HG03520 (cell line): Measurements from ENCODE around the gene MGAT5.

Experiments
- ATAC-seq: cut with Tn5 transposase; IDR thresholded peaks from one replicate; pipeline ENCODE4 v1.9.1; 2021; ENCODE audit warnings: mild to moderate bottlenecking, moderate library complexity; ENCODE audit not compliant: unreplicated experiment

Gene MGAT5, protein sequence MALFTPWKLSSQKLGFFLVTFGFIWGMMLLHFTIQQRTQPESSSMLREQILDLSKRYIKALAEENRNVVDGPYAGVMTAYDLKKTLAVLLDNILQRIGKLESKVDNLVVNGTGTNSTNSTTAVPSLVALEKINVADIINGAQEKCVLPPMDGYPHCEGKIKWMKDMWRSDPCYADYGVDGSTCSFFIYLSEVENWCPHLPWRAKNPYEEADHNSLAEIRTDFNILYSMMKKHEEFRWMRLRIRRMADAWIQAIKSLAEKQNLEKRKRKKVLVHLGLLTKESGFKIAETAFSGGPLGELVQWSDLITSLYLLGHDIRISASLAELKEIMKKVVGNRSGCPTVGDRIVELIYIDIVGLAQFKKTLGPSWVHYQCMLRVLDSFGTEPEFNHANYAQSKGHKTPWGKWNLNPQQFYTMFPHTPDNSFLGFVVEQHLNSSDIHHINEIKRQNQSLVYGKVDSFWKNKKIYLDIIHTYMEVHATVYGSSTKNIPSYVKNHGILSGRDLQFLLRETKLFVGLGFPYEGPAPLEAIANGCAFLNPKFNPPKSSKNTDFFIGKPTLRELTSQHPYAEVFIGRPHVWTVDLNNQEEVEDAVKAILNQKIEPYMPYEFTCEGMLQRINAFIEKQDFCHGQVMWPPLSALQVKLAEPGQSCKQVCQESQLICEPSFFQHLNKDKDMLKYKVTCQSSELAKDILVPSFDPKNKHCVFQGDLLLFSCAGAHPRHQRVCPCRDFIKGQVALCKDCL

GRCh38 chr2:134253804-134254203, at the start of gene MGAT5:
TSS of gene MGAT5 (plus strand) at chr2:134254072. CDS start at chr2:134254404, 332 bp downstream.
- peak; percentile 12 for ATAC-seq

GRCh38 chr2:134205087-134205486, 48.8 kb upstream of the MGAT5 start:
- ATAC-seq = no peak

DNA sequence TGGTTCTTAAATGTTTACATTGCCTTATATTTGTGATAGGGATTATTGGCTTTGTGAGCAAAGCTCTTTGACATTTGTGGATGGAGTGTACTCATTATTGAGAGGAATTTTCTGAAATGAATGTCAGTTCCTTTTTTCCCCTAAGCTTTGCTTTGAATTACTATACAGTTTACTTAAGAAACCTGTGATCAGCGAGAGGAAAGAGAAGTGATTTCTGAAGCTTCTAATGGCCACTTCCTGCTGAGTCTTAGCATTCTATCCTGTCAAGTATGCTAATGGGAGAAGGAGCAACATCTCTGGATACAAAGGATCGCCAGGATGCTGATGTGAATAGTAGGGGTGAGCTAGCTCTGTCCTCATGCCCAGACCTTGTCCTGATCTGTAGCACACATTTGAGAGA, 47.8 kb upstream of the MGAT5 start:
- no peak for ATAC-seq

GRCh38 chr2:134206573-134206972, 47.3 kb upstream of the MGAT5 start:
- ATAC-seq = no peak

DNA sequence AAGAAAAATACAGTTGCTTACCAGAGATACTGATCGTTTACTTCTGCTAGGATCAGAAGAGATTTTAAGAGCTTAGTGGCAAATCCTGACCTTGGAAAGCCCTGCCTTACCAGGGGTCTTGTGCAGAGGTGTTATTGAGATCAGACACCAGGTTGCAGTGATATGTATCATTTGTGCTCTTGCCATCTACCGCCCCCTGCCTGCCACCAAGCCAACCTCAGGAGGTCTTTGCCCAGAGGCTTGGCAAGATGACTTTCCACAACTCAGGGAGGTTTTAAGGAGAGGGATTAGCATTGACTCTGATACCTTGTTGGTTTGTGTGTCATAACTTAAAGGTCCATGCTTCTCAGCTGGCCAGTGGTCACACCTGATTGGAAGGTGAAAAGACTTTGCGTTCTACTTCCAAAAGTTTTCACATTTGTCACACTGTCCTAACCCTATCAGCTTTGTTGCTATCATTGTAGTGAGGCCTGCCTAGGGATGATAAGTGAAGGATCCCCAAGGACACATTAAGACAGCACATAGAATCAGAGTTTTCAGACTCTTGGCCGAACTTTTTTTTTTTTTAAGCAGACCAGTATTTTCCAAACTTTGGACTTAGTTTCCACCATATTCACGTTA, 46.2 kb upstream of the MGAT5 start:
- ATAC-seq = peak; percentile 82

DNA sequence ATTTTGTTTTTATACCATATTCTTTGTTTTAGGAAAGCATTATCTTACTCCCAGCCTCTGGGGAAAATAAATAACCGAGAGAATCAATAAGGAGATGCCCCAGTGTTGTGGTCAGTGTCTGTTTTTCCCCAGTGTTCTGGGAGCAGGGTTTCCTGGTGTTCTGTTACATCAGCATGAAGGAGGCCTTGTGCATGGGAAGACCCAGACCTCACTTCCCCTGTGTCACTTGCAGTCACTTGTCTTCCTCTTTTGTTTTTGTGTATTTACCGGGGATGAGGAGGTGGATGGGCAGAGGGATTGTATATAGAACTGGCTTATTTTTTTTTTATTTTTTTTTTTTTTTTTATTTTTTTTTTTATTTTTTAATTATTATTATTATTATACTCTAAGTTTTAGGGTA, 45.0 kb upstream of the MGAT5 start:
- no peak for ATAC-seq

GRCh38 chr2:134212746-134213145, 41.1 kb upstream of the MGAT5 start:
- no peak for ATAC-seq

- ATAC-seq = no peak
These were observed 37.6 kb upstream of the MGAT5 start for GRCh38 chr2:134216152-134216829.

GRCh38 chr2:134217351-134217750, 36.5 kb upstream of the MGAT5 start:
- no peak for ATAC-seq

- ATAC-seq = peak; percentile 85
These were observed 35.9 kb upstream of the MGAT5 start for GRCh38 chr2:134217924-134218323.

DNA sequence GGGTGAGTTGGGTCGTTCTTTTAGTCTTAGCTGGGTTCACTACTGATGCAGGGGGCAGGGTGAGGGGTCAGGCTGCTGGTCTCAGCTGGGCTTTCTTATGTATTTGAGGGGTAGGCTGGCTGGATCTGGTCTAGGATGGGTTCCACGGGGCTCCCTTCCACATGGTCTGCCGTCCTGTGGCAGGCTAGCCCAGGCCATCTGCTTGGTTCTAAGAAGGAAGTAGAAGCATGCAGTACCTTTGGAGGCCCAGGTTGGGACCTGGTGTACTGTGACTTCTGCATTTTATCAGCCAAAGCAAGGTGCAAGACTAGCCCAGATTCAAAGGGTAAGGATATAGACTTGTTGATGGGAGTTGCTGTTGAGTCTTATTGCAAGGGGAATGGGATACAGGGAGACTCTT, 35.5 kb upstream of the MGAT5 start:
- ATAC-seq = peak; percentile 33

- ATAC-seq = no peak
These were observed 34.8 kb upstream of the MGAT5 start for GRCh38 chr2:134218930-134219658.

DNA sequence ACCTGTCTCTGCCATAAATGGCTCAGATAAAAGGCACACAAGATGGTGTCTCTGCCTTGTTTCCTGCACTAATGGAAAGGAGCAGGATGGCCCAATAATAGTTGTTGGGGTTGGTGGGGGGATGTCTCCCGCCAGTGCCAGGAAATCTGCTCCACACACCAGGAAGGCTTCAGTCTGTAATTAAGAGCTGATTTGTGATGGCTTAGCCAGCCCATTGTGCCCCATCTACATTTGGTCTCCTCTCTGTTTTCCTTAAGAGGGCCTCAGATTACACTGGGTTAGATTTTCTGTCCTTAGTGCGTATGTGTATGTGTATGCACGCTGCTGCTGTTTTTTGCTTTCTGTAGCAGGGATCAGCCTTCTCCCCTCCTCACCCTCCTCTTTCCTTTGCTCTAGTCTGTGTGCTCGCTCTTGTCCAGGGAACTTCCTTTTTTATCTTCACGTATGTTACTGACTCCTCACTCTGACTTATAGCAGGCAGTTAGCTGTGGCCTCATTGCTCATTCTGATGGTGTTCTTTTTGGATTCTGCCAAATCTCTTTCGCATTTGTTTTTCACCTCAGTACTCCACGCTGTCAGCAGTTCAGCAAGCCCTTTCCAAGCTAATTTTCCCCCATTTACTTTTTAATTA, 33.4 kb upstream of the MGAT5 start:
- no peak for ATAC-seq

DNA sequence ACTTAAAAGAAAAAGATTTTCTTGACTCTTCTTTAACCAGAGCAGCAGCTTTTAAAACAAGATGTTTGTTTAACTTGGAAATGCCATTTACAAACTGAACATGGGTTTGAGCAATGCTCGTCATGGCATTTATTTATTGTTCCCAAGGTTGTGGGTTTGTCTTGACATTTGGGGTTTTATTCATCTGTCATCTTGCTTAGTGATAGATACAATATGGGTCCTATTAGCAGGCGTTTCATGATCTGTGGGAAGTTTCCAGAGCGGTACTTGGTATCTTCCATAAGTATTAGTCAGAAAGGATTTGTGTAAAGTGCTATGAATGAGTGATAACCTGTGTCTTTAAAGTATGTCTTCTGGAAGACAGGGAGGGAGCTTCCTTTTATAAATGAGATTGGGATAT, 29.9 kb upstream of the MGAT5 start:
- no peak for ATAC-seq

DNA sequence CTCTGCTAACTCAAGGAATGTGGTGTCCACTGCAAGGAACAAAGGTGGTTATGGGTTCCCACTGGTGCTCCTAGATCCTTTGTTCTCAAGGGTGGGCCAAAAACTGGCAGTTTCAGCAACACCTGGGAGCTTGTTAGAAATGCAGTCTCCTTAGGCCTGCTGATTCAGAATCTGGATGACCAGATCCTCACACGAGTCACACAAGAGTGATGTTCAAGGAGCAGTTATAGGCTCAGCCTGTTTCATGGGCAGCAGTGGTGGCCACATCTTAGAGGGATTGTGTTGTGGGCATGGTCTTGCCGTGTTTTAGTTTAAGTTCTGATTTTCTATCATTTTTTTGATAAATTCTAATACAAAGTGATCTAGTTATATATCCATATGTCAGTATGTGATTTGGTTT, 28.7 kb upstream of the MGAT5 start:
- no peak for ATAC-seq

DNA sequence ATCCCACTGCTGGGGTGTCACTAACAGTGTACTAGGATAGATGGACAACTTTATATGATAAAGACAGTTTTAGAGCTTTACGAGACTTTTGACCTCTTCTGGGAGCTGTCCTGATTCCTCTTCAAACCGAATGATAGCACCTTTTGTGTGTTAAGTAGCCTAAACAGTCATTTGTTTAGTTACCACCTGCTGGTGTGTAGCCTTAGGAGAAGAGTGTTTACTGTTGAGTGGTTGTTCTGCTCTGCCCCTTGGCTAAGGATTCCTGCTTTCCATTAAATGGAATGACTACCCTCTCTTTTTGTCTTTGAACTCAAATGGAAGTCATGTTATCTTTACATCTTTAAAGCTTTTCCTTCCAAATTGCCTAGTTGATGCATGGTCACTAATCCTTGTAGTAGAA, 28.0 kb upstream of the MGAT5 start:
- ATAC-seq = no peak

- ATAC-seq = no peak
These were observed 27.3 kb upstream of the MGAT5 start for GRCh38 chr2:134226601-134227000.

DNA sequence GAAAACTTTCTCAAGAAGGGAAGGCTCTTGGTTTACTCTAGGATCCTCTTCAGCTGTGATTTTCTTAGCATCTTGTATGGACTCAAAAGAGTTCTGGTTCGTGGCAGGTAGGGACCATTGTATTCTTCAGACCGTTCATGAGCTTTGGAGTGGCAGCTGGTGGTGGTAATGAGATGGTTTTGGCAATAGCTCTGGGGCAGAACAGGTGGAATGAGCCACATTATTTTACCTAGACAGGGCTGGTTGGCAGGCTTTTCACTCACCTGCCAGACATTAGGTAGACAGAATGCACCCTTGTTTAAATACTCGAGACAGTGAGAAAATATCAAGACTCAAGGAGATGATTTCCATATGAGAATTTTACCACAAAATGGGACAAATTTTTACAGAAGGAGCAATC, 26.2 kb upstream of the MGAT5 start:
- ATAC-seq = no peak

DNA sequence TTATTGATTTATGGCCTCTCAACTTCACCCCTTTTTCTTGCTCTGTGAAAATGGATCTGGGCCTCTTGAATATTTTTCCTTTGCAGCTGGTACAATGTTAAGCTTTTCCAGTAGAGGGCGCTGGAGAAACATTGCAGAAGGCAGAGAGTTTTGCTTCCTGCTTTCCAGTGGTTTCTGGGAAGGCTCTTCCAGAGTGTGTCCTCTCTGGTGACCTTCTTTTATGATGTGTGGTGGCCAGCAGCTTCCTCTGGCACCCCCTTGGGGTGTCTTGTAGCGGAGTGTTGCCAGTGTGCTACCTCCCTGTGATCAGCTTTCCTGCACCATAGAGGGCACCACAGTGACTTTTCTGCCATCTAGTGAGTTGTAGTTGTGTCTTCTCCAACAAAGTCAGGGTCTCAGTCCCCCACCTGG, 25.4 kb upstream of the MGAT5 start:
- ATAC-seq = no peak

GRCh38 chr2:134229540-134229939, 24.3 kb upstream of the MGAT5 start:
- no peak for ATAC-seq
